ENCODE measurements around the gene FTO.

DNA sequence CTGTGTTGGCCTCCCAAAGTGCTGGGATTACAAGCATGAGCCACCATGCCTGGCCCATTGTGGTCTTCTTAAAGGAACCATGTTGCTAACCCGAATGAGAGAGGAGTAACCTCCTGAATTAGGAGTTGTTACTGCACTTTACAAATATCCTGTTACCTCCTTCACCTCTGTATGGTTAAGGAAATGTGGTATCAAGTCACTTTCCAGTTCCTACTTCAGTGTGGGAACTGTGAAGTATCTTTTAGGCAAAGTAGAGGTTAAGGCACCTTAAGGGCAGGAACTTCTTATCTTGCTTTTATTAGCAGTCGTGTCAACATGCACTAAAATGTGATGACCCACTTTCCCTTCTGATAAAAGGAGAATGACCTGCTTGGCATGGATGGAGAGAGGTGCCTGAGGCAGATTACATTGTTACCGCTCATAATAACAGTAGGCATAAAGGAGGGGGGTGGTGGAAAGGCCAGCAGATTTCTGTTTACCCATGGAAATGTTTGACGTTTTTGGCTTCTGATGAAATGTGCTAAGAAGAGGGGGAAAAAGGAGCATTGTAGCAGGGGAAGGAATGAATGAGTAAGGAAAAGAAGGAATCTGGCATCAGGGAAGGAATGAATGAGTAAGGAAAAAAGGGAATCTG, 28.5 kb downstream of the FTO start:
- TF ChIP-seq CTCF (conservative IDR thresholded peaks at IDR 0.05) (no peak), ZFX (IDR thresholded peaks at IDR 0.05) (no peak)
